Endothelial cell of umbilical vein (primary cell): Measurements from ENCODE around the gene RNF121. TPM values are rescaled to one million over a fixed set of nuclear protein-coding genes. Genes with fewer than 3 reads are reported as not detected.
A peak's percentile ranks its signal among the peaks of the same experiment; 100 is the strongest.

Source experiments
- BruUV-seq: library from RNA; stranded (reverse); fragments of 400-500 nt; replicated peaks from 2 replicates; lab custom pipeline; 2021; lab: Mats Ljungman, UMichigan
- CTCF ChIA-PET: fragments of 300-600, 350-600 bp; sonication (Branson Sonifier 250); formaldehyde crosslinking; loops from one replicate; lab custom pipeline; 2021; ENCODE audit warnings: antibody characterized with exemption, inconsistent platforms; lab: Charles Lee
- POLR2A ChIA-PET: fragments of 300-600, 350-600 bp; sonication (Branson Sonifier 250); formaldehyde crosslinking; loops from one replicate; lab custom pipeline; 2021; ENCODE audit warnings: antibody characterized with exemption, inconsistent platforms; lab: Charles Lee
- DNase-seq: peaks from one replicate; pipeline ENCODE4 v3.0.0-alpha.2; 2011; ENCODE audit warnings: low read depth, low spot score
- FAIRE-seq: peaks from 2 replicates; lab custom pipeline; 2011; peaks lifted over from hg19 to GRCh38; lab: Jason Lieb, UNC
- H2AFZ ChIP-seq: 2 replicates; pipeline ENCODE4 v1.6.0; 2012; ENCODE audit warnings: low read depth, low read length, control low read depth, inconsistent platforms
- H3K27ac ChIP-seq: 2 replicates; pipeline ENCODE4 v1.5.1; 2011; ENCODE audit warnings: low read depth, mild to moderate bottlenecking, control low read depth, low read length, moderate library complexity; ENCODE audit not compliant: insufficient read depth
- H3K27me3 ChIP-seq, 2 experiments: 2 replicates each; pipeline versions ENCODE4 v1.6.0 to v1.6.1; 2011; ENCODE audit warnings: low read length in 2 of 2, mixed read lengths in 1 of 2; ENCODE audit not compliant: control insufficient read depth in 2 of 2, insufficient read depth in 2 of 2
- H3K36me3 ChIP-seq, 2 experiments: 2 replicates in 1 of 2; 3 replicates in 1 of 2; pipeline ENCODE4 v1.5.1; 2011; ENCODE audit warnings: low read length in 2 of 2, mild to moderate bottlenecking in 1 of 2, moderate library complexity in 1 of 2; ENCODE audit not compliant: control insufficient read depth in 2 of 2, insufficient read depth in 2 of 2; ENCODE audit errors: extremely low read depth in 1 of 2
- H3K4me1 ChIP-seq: 3 replicates; pipeline ENCODE4 v1.5.1; 2011; ENCODE audit warnings: mild to moderate bottlenecking, low read length; ENCODE audit not compliant: control insufficient read depth, insufficient read depth; ENCODE audit errors: extremely low read depth
- H3K4me2 ChIP-seq: 2 replicates; pipeline ENCODE4 v1.6.1; 2011; ENCODE audit warnings: low read length, control low read depth, mixed read lengths; ENCODE audit not compliant: insufficient read depth
- H3K4me3 ChIP-seq, 3 experiments: fragments of 200-600 bp in 1 of 3; sonication (generic), shearing (Covaris generic) in 1 of 3; replicated peaks in 1 of 3; 2 replicates each; pipeline ENCODE4 v1.5.1; 2011 to 2016; ENCODE audit warnings: control low read depth in 3 of 3, low read length in 3 of 3, mild to moderate bottlenecking in 2 of 3, inconsistent platforms in 1 of 3, low read depth in 1 of 3, moderate library complexity in 1 of 3; ENCODE audit not compliant: insufficient read depth in 1 of 3
- H3K79me2 ChIP-seq: 2 replicates; pipeline ENCODE4 v1.6.0; 2012; ENCODE audit warnings: low read length, inconsistent platforms; ENCODE audit not compliant: control insufficient read depth, insufficient read depth
- H3K9ac ChIP-seq: replicated peaks from 2 replicates; pipeline ENCODE3; 2011; ENCODE audit warnings: low read length, control low read depth; ENCODE audit not compliant: insufficient read depth; ENCODE audit errors: extremely low read depth
- H3K9me1 ChIP-seq: replicated peaks from 3 replicates; pipeline ENCODE4 v1.6.0; 2011; ENCODE audit warnings: mild to moderate bottlenecking, low read length; ENCODE audit not compliant: control insufficient read depth, insufficient read depth; ENCODE audit errors: extremely low read depth
- H3K9me3 ChIP-seq: replicated peaks from 2 replicates; pipeline ENCODE4 v1.5.1; 2012; ENCODE audit warnings: low read length, inconsistent platforms; ENCODE audit not compliant: control insufficient read depth, insufficient read depth
- H4K20me1 ChIP-seq: replicated peaks from 2 replicates; pipeline ENCODE3; 2011; ENCODE audit warnings: mild to moderate bottlenecking, low read length; ENCODE audit not compliant: control insufficient read depth, insufficient read depth; ENCODE audit errors: extremely low read depth
- CTCF ChIP-seq, 2 donors: IDR thresholded peaks; 1 replicate in 1 of 2; 2 replicates in 1 of 2; pipeline ENCODE4 v1.5.1; 2011; ENCODE audit warnings: low read length in 2 of 2, mild to moderate bottlenecking in 2 of 2, moderate library complexity in 2 of 2, control low read depth in 1 of 2, inconsistent platforms in 1 of 2, low read depth in 1 of 2; ENCODE audit not compliant: insufficient read depth in 1 of 2; ENCODE audit errors: extremely low read depth in 1 of 2
- GATA2 ChIP-seq: IDR thresholded peaks from 2 replicates; pipeline ENCODE4 v1.7.0; 2011; ENCODE audit warnings: low read depth, mild to moderate bottlenecking, moderate library complexity, mixed read lengths, low read length; ENCODE audit not compliant: insufficient read length, insufficient read depth
- JUN ChIP-seq: IDR thresholded peaks from 2 replicates; pipeline ENCODE4 v1.6.1; 2011; ENCODE audit warnings: borderline replicate concordance, low read depth; ENCODE audit not compliant: insufficient read length, insufficient read depth
- MAX ChIP-seq: IDR thresholded peaks from 2 replicates; pipeline ENCODE4 v1.6.1; 2011; ENCODE audit not compliant: insufficient read depth, insufficient read length
- POLR2AphosphoS5 ChIP-seq: IDR thresholded peaks from 2 replicates; pipeline ENCODE4 v1.6.1; 2012; ENCODE audit warnings: low read depth, mild to moderate bottlenecking, control low read depth, low read length, moderate library complexity; ENCODE audit not compliant: insufficient read depth
- dilution Hi-C: fragments of 300-500 bp; cut with MboI; formaldehyde crosslinking; loops from one replicate; pipeline ENCODE4 v1.15.0; 2019; ENCODE audit warnings: low sequenced_read_pairs; ENCODE audit not compliant: extremely low pct_ligation_motif_present
- intact Hi-C: fragments of 100-400 bp; cut with micrococcal nuclease; formaldehyde crosslinking; loops from one replicate; pipeline ENCODE4 v1.10.0; 2022
- polyA plus RNA-seq, 4 experiments: library from polyadenylated mRNA; depleted of rRNA in 3 of 4; stranded (reverse) in 3 of 4; unstranded in 1 of 4; fragments of >200 nt; gene quantifications; 2 replicates each; pipeline versions ENCODE4 v1.2.1 to v1.2.3, GENCODE V29; 2011 to 2012; ENCODE audit warnings: missing spikeins in 1 of 4
- total RNA-seq: library from RNA; stranded (reverse); gene quantifications from 2 replicates; pipeline ENCODE4 v1.2.3, GENCODE V29; 2021

RNF121 gene
- total and polyA plus RNA-seq, 2 donors (not counting 3 experiments of a cell fraction or from before 2014, with no cell fraction given) = 61.4 to 99.9 TPM

- Histone ChIP-seq H3K36me3 (peaks cover 10 to 40% of the 10 kb centered on the region in 2 experiments), H3K4me3 (no peak overlapping the region), H3K79me2 (peaks cover 2% of the 10 kb centered on the region), H3K27me3 (no peaks in the 10 kb centered on the region), H2AFZ (no peak overlapping the region), H3K9ac (no peak overlapping the region), H3K9me1 (no peaks in the 10 kb centered on the region), H4K20me1 (no peaks in the 10 kb centered on the region), H3K9me3 (no peaks in the 10 kb centered on the region), H3K27ac (no peak overlapping the region), H3K4me2 (no peak overlapping the region), H3K4me1 (peaks cover 8% of the 10 kb centered on the region)
- intact Hi-C loops (no loop called here), dilution Hi-C loops (no loop called here)
- ChIA-PET POLR2A (no interaction called here), CTCF (interaction anchor here (0.8 to 1.3 kb wide), 7 partner anchors 20 to 432 kb away, joined by 3 to 5 read pairs (median 3); partner anchors contain the start of genes RNF121 and XNDC1N)
- no peak for TF ChIP-seq JUN
- no peak for TF ChIP-seq POLR2AphosphoS5
- no peak for TF ChIP-seq MAX
- no peak for TF ChIP-seq GATA2
- no peak for TF ChIP-seq CTCF (IDR thresholded peaks at IDR 0.05; ENCODE audit: extremely low read depth in 1 of 2, insufficient read depth in 1 of 2, low read depth in 1 of 2, low read length in 2 of 2)
- DNase-seq (peak; percentile 30), FAIRE-seq (peak; percentile 4)
- BruUV-seq = no TSS peak
Observed at GRCh38 chr11:71999362-71999761, 70.5 kb downstream of the RNF121 start.
